Mesenchymal stem cell (in vitro differentiated cells and primary cell): ENCODE results near the gene CEP170.
A peak's percentile ranks its signal among the peaks of the same experiment; 100 is the strongest.

Experiments
- DNase-seq: peaks from one replicate; pipeline ENCODE4 v3.0.0-alpha.2; 2013
- H2AFZ ChIP-seq: one replicate; pipeline ENCODE4 v1.6.1; 2013; ENCODE audit warnings: low read depth, mild to moderate bottlenecking, control low read depth, inconsistent platforms, low read length, moderate library complexity
- H2AK5ac ChIP-seq: 2 replicates; pipeline ENCODE4 v1.6.1; 2013; ENCODE audit warnings: low read length, moderate library complexity, mild to moderate bottlenecking, inconsistent platforms; ENCODE audit not compliant: severe bottlenecking
- H2BK120ac ChIP-seq: one replicate; pipeline ENCODE4 v1.6.1; 2013; ENCODE audit warnings: low read depth, mild to moderate bottlenecking, inconsistent platforms, low read length, moderate library complexity
- H2BK12ac ChIP-seq, 2 experiments: one replicate each; pipeline ENCODE4 v1.6.1; 2013; ENCODE audit warnings: inconsistent platforms in 2 of 2, low read length in 2 of 2, mild to moderate bottlenecking in 2 of 2, moderate library complexity in 2 of 2, control low read depth in 1 of 2
- H2BK15ac ChIP-seq: one replicate; pipeline ENCODE4 v1.6.1; 2013; ENCODE audit warnings: mild to moderate bottlenecking, low read depth, inconsistent platforms; ENCODE audit not compliant: poor library complexity, severe bottlenecking
- H2BK5ac ChIP-seq: 2 replicates; pipeline ENCODE4 v1.6.1; 2013; ENCODE audit warnings: low read depth, mild to moderate bottlenecking, low read length, control low read depth, inconsistent platforms; ENCODE audit not compliant: poor library complexity, severe bottlenecking
- H3K14ac ChIP-seq, 2 experiments: one replicate each; pipeline ENCODE4 v1.6.1; 2013; ENCODE audit warnings: inconsistent platforms in 2 of 2, low read length in 2 of 2, control low read depth in 1 of 2, mild to moderate bottlenecking in 1 of 2, moderate library complexity in 1 of 2
- H3K18ac ChIP-seq, 2 experiments: one replicate each; pipeline ENCODE4 v1.6.1; 2013; ENCODE audit warnings: inconsistent platforms in 2 of 2, low read length in 2 of 2, control low read depth in 1 of 2, low read depth in 1 of 2, mild to moderate bottlenecking in 1 of 2
- H3K23ac ChIP-seq, 2 experiments: one replicate each; pipeline ENCODE4 v1.6.1; 2013; ENCODE audit warnings: inconsistent platforms in 2 of 2, low read length in 2 of 2, mild to moderate bottlenecking in 2 of 2, moderate library complexity in 2 of 2, control low read depth in 1 of 2
- H3K27ac ChIP-seq: 2 replicates; pipeline ENCODE4 v1.5.1; 2013; ENCODE audit warnings: mild to moderate bottlenecking, moderate library complexity, low read length, control low read depth, inconsistent platforms; ENCODE audit not compliant: poor library complexity, severe bottlenecking
- H3K27me3 ChIP-seq, 2 experiments: 2 replicates each; pipeline versions ENCODE4 v1.6.1 to v1.7.0; 2013; ENCODE audit warnings: low read length in 2 of 2, mild to moderate bottlenecking in 2 of 2, moderate library complexity in 2 of 2, control low read depth in 1 of 2, inconsistent platforms in 1 of 2; ENCODE audit not compliant: control insufficient read depth in 1 of 2, insufficient read depth in 1 of 2
- H3K36me3 ChIP-seq, 2 experiments: 2 replicates each; pipeline versions ENCODE4 v1.6.1 to v1.7.0; 2013; ENCODE audit warnings: low read length in 2 of 2, control low read depth in 1 of 2, inconsistent platforms in 1 of 2, low read depth in 1 of 2, mild to moderate bottlenecking in 1 of 2; ENCODE audit not compliant: insufficient read depth in 2 of 2, control insufficient read depth in 1 of 2
- H3K4ac ChIP-seq, 2 experiments: one replicate each; pipeline ENCODE4 v1.6.1; 2013; ENCODE audit warnings: inconsistent platforms in 2 of 2, low read length in 2 of 2, mild to moderate bottlenecking in 2 of 2, moderate library complexity in 2 of 2, control low read depth in 1 of 2, low read depth in 1 of 2
- H3K4me1 ChIP-seq: 2 replicates; pipeline ENCODE4 v1.6.1; 2013; ENCODE audit warnings: low read depth, low read length, control low read depth; ENCODE audit not compliant: control insufficient read depth, insufficient read depth
- H3K4me2 ChIP-seq: 2 replicates; pipeline ENCODE4 v1.6.1; 2013; ENCODE audit warnings: low read length, mild to moderate bottlenecking, inconsistent platforms; ENCODE audit not compliant: poor library complexity, severe bottlenecking
- H3K4me3 ChIP-seq, 2 experiments: 2 replicates each; pipeline versions ENCODE4 v1.5.1 to v1.7.0; 2013; ENCODE audit warnings: low read length in 2 of 2, mild to moderate bottlenecking in 2 of 2, control low read depth in 1 of 2, low read depth in 1 of 2; ENCODE audit not compliant: insufficient read depth in 1 of 2
- H3K79me1 ChIP-seq: replicated peaks from 2 replicates; pipeline ENCODE4 v1.6.1; 2013; ENCODE audit warnings: mild to moderate bottlenecking, control low read depth, low read length, inconsistent platforms; ENCODE audit not compliant: poor library complexity, severe bottlenecking
- H3K9ac ChIP-seq: 2 replicates; pipeline ENCODE4 v1.7.0; 2013; ENCODE audit warnings: mild to moderate bottlenecking, low read length, moderate library complexity
- H3K9me3 ChIP-seq: 2 replicates; pipeline ENCODE4 v1.7.0; 2013; ENCODE audit warnings: mild to moderate bottlenecking, low read length; ENCODE audit not compliant: control insufficient read depth
- H4K8ac ChIP-seq: one replicate; pipeline ENCODE4 v1.6.1; 2013; ENCODE audit warnings: inconsistent platforms, mild to moderate bottlenecking, low read length, moderate library complexity
- H4K91ac ChIP-seq: one replicate; pipeline ENCODE4 v1.6.1; 2013; ENCODE audit warnings: mild to moderate bottlenecking, low read length, inconsistent platforms
- WGBS: methylation state at CpG from one replicate; pipeline ENCODE4 v1.1.7; 2013; ENCODE audit warnings: mixed read lengths; 5-methylcytosine and 5-hydroxymethylcytosine counted together

CEP170 gene

DNA sequence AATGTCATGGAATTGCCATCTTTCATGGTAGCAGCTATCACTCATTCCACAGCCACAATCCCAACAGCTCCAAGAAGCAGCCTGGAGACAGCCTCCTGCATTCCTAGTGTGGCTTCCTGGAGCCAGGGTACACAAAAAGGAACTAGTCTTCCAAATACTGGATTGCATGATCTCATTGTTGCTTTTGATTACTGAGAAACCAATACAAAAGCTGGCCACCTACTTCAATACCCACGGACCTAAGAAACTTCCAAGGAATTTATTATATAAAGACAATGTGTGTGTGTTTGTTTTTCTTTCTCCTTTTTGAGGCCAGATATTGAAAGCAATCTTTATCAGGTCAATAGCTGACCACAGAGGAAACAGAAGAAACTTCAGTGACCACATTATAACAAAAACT lies 25.6 kb downstream of the CEP170 start:
- no CpG with 5 or more reads among the region's 1 CpG for WGBS
- H3K14ac ChIP-seq, result no peak overlapping the region
- no peak overlapping the region for H3K9ac ChIP-seq
- H2BK12ac ChIP-seq, result no peak overlapping the region
- no peaks in the 10 kb centered on the region for H3K4me1 ChIP-seq
- no peak overlapping the region for H2AFZ ChIP-seq
- no peak overlapping the region for H2BK120ac ChIP-seq
- H4K91ac ChIP-seq, result no peak overlapping the region
- H3K27ac ChIP-seq, result no peak overlapping the region
- H2BK5ac ChIP-seq, result no peak overlapping the region
- H4K8ac ChIP-seq, result no peak overlapping the region
- H3K9me3 ChIP-seq, result peaks cover 34% of the 10 kb centered on the region
- no peaks in the 10 kb centered on the region for H3K79me1 ChIP-seq
- H3K36me3 ChIP-seq, result peaks cover 3 to 64% of the 10 kb centered on the region in 2 experiments
- no peaks in the 10 kb centered on the region for H3K27me3 ChIP-seq
- no peak overlapping the region for H3K18ac ChIP-seq
- H2AK5ac ChIP-seq, result no peak overlapping the region
- no peak overlapping the region for H3K4ac ChIP-seq
- no peak overlapping the region for H3K4me3 ChIP-seq
- no peak overlapping the region for H2BK15ac ChIP-seq
- H3K23ac ChIP-seq, result no peak overlapping the region
- no peak overlapping the region for H3K4me2 ChIP-seq
- no peak for DNase-seq

DNA sequence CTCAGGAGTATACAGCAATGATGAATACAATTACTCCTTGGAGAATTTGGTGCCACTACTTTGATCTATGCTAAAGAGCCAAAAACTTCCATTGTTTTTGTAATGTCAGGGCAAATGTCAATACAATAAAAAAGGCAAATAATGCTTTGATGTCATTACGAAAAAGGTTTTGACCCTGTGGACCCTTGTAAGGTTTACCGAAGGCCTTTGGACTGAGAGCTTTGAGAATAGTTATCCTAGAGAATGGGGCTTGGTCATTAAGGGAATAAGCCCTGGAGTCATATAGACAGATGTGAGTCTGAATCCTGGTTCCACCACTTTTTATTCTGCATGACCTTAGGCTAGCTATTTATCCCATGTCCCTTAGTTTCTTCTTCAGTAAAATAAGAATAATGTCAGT lies 27.5 kb downstream of the CEP170 start:
- Histone ChIP-seq H3K18ac (no peak overlapping the region), H2BK5ac (no peak overlapping the region), H2AFZ (no peak overlapping the region), H3K14ac (no peak overlapping the region), H3K4me1 (no peaks in the 10 kb centered on the region), H3K23ac (no peak overlapping the region), H2BK12ac (no peak overlapping the region), H3K4me2 (no peak overlapping the region), H3K9ac (no peak overlapping the region), H3K36me3 (peaks cover 3 to 77% of the 10 kb centered on the region in 2 experiments), H3K9me3 (peaks cover 34% of the 10 kb centered on the region), H2AK5ac (no peak overlapping the region), H4K8ac (no peak overlapping the region), H2BK15ac (no peak overlapping the region), H4K91ac (no peak overlapping the region), H3K4ac (no peak overlapping the region), H3K4me3 (no peak overlapping the region), H2BK120ac (no peak overlapping the region), H3K79me1 (peaks cover under 1% of the 10 kb centered on the region), H3K27me3 (no peaks in the 10 kb centered on the region), H3K27ac (no peak overlapping the region)
- DNase-seq, result no peak
- WGBS, result 90% methylated on average over 2 of the region's 2 CpGs

DNA sequence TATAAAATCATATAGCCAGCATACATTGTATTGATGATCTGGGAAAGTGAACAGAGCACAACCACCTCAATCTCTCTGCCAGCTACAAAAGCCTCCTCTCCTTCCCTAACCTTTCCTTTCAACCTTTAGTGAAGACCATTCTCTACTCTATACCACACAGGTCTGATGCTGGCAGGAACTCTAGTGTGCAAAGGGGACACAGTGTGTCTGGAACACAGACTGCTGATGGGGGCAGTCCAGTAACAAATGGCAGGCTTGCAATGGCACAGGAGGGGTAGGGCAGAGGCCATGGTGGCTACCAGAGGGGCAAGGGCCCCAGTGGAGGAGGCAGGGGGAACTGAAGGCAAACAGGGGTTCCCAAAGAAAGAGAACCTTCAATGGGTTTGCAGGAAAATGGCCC lies 37.0 kb downstream of the CEP170 start:
- H3K4ac ChIP-seq, result no peak overlapping the region
- H2BK15ac ChIP-seq, result no peak overlapping the region
- no peak overlapping the region for H2BK5ac ChIP-seq
- no peak overlapping the region for H3K9ac ChIP-seq
- H3K4me2 ChIP-seq, result no peak overlapping the region
- no peak overlapping the region for H3K4me3 ChIP-seq
- no peak for DNase-seq
- H4K8ac ChIP-seq, result no peak overlapping the region
- H3K9me3 ChIP-seq, result no peaks in the 10 kb centered on the region
- H3K18ac ChIP-seq, result no peak overlapping the region
- H3K23ac ChIP-seq, result no peak overlapping the region
- H2BK12ac ChIP-seq, result no peak overlapping the region
- H3K4me1 ChIP-seq, result peaks cover 3% of the 10 kb centered on the region
- H2BK120ac ChIP-seq, result no peak overlapping the region
- peaks cover 8% of the 10 kb centered on the region for H3K79me1 ChIP-seq
- H3K27me3 ChIP-seq, result no peaks in the 10 kb centered on the region
- H2AFZ ChIP-seq, result no peak overlapping the region
- H3K36me3 ChIP-seq, result peaks cover 8 to 85% of the 10 kb centered on the region in 2 experiments
- H4K91ac ChIP-seq, result no peak overlapping the region
- H2AK5ac ChIP-seq, result no peak overlapping the region
- no peak overlapping the region for H3K27ac ChIP-seq
- peak overlapping the region in 1 of 2 experiments; percentile 57 for H3K14ac ChIP-seq

- Histone ChIP-seq H2AFZ (no peak overlapping the region), H4K91ac (no peak overlapping the region), H2AK5ac (no peak overlapping the region), H3K4me1 (peaks cover 3% of the 10 kb centered on the region), H3K4ac (no peak overlapping the region), H3K9me3 (no peaks in the 10 kb centered on the region), H3K23ac (no peak overlapping the region), H2BK120ac (no peak overlapping the region), H3K14ac (no peak overlapping the region), H2BK5ac (no peak overlapping the region), H3K4me2 (no peak overlapping the region), H3K27ac (no peak overlapping the region), H3K4me3 (no peak overlapping the region), H3K9ac (no peak overlapping the region), H2BK12ac (no peak overlapping the region), H3K36me3 (peaks cover 8 to 82% of the 10 kb centered on the region in 2 experiments), H2BK15ac (no peak overlapping the region), H4K8ac (no peak overlapping the region), H3K79me1 (peaks cover 6% of the 10 kb centered on the region), H3K18ac (no peak overlapping the region), H3K27me3 (no peaks in the 10 kb centered on the region)
- WGBS, result 100% methylated on average over 1 of the region's 2 CpGs
- no peak for DNase-seq
These were observed 37.7 kb downstream of the CEP170 start for GRCh38 chr1:243217349-243217748.
